NCI-H345 treated with DMSO at 0.1 percent for 48 hours (cell line): Measurements from ENCODE around the gene CIAO2B.
"Not testable (repeated sequence)": the region's sequence is repeated elsewhere in the genome, so short reads cannot be mapped to it uniquely, and the experiment has no call there.

Experiments used
- DNase-seq: peaks from one replicate; lab custom pipeline; 2025; ENCODE audit not compliant: unreplicated experiment; lab: John Stamatoyannopoulos, UW

Gene CIAO2B

DNA sequence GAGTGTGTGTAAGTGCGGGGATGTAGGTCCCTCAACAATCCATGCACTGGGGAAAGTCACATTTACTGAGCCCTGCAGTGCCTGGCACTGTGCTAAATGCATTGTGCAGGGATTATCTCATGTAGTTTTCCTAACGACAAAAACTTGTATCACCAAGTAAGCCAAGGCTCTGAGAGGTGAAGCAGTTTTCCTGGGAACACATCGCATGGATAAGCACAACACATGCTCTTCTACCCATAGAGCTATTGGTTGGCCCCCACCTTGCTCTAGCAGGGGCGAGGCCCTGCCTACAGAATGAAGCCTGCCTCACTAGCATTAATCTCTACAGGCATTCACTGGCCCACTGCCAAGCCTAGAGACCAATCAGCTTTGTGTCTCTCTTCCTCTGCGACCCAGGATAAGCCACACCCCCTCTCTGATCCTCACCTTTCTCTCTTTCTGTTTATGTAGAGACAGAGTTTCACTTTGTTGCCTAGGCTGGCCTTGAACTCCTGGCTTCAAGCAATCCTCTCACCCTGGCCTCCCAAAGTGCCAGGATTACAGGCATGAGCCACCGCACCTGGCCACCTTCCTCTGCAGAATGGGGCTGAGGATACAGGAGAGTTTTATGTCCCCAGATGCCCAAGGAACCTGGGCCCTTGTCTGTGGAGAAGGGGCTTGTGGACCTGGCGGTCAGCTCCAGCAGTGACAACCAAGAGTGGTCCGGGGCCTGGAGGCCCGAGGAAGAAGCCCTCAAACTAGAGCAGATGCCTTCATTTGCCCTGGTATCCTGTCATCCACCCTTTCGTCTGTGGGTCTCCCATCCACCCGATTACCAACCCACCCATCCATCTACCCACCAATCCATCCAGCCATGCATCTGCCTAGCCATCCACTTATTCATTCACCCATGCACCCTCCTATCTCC is 28.3 kb downstream of the CIAO2B start:
- DNase-seq = no peak

DNA sequence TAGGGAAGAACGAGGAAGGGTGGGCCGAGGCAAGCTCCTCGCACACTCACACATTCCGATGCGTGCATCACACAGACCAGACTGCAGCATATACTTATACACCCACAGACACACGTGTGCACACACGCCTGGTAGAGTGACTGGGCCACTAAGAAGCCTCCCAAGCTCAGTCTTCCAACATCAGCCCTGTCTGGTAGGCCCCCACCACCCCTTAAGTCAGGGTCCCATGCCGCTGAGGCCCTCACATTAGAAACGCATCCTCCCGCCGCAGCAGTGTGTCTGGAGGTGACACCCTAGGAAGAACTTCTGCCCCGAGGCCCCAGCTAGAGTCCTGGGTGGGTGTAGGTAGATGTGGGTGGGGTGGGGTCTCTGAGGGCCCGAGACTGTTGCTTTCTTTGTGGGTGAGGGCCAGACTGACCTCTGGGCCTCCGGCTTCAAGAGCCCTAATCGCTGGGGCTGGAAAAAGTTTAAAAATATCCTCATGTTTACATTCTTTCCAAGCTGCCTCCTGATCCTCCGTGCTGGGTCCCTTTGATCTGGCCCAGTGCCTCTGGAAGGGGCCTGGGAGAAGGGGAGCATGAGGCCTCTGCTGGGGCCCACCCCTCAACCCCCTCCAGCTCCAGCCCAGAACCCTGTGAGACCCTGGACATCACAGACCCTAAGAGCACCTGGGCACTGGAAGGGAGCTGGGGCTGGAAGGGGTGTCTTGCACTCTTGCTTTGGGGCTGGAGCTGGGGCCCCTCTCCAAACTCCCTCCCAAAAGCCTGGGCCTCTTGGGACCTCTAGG is 29.2 kb downstream of the CIAO2B start:
- no peak for DNase-seq

DNA sequence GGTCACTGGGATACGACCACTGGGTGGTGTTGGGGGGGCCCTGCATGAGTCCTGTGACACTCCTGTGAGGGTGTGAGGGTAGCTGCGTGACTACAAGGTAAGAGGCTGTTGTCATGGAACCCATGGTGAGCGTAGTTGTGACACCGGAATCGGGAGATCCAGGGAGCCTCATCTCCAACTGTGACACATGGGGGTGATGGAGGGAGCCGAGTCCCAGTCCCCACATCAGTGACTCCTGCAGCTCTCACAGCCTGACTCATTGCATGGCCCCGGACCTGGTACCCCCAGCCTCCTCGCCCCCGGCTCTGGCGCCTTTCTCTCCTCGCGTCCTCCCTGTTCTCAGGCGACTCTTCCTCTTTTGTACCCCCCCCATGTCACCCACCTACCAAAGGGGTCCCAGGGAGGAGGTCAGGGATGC is 29.8 kb downstream of the CIAO2B start:
- no peak for DNase-seq

DNA sequence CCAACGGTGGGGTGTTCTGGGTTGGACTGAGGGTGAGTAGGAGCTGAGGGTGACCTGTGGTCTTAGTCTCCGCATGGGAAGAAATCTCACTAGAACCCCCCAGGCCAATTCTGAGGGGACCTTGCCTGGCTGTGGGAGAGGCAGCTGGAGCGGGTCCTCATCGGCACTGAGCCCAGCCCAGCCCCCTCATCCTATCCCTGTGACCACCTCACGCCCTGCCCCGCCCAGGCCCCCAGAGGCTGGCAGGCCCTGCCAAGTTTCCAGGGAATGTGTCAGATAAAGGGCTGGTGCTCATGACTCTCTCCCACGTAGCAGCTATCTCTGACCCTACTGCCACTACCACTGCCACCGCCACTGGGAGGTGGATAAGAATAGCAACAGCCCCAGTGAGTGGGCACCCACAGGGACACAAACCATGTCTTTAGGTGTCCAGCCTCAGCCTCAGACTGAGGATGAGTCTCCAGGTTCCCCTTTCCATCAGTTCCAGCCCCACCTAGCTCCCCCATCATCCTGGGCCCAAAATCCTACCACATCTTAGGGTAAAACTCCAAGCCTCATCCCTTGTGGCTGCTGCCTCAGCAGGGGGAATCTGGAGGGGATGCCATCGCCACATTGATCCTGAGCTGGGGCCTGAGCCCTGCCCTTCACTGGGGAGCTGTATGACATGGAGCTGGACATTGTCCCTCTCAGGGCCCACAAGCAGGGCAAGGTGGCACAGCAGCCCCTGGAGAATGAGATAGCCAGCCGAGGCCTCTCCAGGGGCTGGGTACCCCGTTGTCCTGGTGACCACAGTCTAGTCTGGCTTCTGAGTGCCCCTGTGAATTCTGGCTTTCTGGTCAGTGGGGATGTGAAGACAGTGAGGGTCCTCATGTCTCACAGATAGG is 30.4 kb downstream of the CIAO2B start:
- no peak for DNase-seq

DNA sequence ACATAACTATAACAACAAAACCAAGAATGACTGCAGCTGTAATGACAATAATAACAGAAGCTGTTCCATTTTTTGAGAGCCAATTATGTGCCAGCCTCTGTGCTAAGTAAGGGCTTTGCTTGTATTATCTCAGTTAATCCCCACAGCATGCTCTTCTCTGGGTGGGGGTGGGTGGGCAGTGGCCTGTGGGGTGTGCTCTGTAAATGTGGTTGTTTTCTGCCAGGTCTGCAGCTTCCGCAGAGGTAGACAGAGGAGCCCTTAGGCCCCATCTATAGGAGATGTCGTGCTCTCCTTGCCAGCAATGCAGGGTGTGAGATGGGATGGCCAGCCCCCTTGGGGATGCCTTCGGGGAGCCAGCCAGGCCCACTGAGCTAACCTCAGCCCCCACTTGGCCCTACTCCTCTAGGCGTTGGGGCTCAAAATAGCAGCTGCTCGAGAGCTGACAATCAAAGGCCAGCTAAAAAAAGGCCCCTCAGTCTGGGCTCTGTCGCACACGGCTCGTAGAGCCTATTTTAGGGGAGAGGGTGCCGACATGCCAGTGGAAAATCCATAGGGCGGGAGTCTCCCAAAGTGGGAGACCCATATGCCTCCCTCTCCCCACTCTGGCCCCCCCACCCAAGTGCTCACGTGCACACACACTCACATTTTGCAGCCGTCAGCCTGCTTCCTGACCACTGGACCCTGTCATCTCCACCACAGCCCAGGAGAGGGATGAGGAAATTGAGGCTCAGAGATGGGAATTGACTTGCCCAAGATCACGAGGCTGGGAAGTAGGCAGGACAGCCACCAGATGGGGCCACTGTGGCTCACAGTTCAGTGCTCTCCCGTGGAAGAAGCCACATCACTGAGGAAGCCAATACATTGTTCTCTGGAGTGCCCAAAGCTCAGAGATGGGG is 31.3 kb downstream of the CIAO2B start:
- DNase-seq = no peak

DNA sequence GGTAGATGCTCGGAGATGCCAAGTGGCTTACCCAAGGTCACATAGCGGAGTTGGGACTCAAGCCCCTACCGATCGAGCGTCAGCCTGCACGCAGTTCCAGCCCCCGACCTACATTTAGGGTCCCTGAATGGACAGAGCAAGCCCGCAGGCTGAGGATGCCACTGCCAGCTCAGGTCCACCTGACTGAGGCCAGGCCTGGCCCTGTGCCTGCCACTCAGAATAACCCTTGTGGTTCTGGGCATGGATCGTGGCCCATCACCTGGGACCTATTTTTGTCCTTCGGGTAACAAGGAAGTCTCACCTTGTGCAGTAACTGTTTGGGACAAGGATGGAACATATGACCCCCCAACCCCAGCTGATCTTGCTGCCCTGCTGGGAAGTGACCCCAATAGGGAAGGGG is 32.6 kb downstream of the CIAO2B start:
- DNase-seq = no peak

DNA sequence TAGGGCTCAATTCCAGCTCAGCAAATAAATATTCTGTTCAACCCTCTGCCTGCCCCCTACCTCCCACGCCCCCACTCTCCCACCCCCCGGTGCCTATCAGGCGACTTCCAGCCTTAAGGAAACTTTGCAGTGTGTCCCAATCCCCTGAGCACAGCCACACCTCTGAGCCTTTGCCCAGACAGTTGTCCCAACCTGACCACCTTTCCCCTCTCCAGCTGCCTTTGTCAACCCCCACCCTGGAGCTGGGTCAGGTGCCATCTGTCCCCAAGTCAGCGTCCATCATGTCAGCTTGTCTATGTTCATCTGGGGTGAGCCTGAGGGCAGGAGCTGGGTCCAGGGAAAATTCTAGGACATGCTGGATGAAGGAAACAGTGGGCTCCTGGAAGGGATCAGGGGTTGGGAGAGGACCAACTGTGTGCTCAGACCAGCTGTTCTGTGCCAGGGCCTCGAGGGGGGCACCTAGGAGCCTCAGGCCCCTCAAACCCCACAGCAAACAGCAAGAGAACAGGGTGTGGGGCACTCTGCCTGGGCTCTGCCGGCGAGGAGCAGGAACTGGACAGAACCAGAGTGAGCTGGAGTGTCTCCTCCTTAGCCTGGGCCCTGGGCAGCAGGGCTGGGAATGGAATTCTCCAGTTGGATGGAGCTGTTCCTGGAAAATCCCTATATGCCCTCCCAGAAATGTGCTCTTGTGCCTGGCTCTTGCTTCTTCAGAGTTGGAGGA is 33.3 kb downstream of the CIAO2B start:
- no peak for DNase-seq

DNA sequence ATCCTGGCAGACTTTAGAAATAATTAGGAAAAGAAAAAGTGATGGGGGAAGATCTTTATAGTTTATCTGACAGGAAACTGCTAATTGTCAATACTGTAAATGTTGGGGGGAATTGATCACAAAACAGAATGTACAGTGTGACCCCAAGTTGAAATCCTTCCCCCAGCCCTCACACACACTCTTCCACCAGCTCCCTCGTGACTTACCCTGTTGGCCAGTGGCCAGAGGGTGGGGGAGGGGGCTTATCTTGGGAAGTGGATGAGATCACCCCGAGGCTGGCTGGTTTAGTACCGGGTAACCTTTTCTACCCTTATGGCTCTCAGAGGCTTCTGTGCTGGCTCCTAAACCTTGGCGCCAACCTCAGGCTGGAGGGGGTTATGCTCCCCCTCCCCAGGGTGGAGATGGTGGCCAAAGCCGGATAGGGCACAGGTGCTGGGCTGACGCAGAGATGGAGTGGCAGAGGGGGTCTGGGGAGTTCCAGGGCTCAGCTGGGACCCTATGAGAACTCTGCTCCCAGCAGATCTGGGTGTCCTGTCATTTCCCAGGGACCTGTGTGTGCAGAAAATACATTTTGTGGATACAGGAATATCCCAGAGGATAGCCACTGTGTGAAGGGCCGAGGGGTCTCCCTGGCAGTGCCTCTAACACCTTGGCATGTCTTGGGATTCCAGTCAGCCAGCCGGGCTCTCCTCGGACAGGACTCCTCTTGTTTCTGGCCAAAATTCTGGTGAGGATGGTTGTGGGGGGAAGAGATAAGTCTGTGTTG is 34.1 kb downstream of the CIAO2B start:
- no peak for DNase-seq

DNA sequence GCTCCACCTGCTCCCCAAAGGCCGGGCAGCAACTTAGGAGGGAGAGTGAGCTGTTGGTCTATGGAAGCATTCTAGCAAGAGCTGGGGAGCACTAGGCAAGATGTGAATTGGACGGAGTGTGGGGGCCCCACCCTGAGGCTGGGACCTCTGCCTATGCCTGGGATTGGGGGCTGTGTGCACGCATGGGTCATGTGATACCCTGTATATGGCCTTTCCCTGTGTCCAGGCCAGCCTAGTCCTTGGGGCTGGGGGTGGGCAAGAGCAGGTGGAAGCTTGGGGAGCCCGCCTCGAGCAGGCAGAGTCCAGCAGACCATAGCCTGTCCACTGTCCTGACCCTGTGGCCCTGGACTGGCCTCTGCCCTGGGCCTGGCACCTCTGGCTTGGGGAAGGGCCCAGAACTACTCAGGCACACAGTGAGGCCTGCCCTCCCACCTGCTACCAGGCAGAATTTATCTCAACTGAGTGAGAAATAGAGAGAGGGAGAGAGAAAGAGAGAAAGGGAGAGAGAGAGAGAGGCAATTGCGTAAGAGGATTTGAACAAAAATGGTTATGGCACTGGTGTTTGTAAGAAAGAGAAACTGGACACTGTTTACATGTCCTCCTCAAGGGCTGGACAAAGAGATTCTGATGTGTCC is 34.8 kb downstream of the CIAO2B start:
- no peak for DNase-seq

DNA sequence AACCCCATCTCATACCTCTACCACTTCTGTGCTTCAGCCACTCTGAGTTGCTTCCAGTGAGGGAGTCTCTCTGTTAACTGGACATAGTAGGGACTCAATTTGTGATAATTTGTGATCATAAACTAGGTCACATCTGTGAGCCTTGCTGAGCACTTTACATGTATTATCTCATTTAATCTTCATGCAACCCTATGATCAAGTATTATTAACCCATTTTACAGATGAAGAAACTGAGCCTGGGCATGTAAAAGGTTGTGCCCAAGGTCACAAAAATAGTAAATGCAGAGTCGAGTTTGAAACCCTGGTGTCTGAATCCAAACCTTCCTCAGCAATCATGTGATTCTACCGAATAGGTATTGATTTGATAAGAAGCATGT is 35.3 kb downstream of the CIAO2B start:
- DNase-seq = no peak

DNA sequence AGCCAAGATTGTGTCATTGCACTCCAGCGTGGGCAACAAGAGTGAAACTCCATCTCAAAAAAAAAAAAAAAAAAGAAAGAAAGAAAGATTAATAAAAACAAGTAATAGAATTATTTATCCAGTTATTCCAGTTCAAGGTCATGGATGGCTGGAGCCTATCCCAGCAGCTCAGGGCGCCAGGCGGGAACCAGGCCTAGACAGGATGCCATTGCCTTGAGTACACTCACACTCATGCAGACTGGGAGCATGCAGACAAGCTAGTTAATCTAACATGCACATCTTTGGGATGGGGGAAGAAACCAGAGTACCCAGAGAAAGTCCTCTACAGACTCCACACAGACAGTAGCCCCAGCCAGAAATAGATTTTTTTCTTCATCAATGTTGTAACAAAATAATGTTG is 36.0 kb downstream of the CIAO2B start:
- no peak for DNase-seq

DNA sequence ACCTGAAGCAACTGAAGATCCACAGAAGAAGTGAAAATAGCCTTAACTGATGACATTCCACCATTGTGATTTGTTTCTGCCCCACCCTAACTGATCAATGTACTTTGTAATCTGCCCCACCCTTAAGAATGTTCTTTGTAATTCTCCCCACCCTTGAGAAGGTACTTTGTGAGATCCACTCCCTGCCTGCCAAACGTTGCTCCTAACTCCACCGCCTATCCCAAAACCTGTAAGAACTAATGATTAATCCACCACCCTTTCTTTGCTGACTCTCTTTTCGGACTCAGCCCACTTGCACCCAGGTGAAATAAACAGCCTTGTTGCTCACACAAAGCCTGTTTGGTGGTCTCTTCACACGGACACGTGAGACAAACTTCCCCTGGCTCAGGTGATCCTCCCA is 37.5 kb downstream of the CIAO2B start:
- not testable (repeated sequence) for DNase-seq

DNA sequence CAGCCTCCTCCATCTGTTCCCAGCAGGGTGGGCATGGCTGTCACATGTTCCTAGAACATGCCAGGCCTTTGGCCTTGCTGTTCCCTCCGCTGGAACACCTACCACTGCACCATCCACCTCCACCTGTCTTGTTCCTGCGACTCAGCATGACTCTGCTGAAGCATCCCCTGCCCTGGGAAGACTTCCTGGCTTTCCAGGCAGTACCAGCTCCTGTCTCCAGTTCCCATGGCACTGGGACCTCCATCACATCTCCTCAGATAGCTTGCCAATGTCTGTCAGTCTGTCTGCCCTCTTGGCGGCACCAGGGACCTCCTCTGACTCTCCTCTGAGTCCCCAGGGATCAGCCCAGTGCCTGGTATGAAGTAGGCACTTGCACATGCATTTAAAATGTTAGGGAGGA is 38.2 kb downstream of the CIAO2B start:
- no peak for DNase-seq

DNA sequence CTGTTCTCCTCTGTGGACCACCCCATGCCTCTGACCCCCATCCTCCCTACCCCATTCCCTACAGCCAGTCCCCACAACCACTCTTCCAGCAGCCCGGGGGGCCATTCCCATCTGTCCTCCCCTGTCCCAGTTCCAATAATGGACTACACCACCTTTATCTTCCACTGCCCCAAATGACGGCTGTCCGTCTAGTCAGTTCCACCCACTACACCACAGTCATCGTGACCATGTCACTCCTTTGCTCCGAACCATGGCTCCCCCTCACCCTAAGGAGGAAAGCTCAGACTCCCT is 38.6 kb downstream of the CIAO2B start:
- no peak for DNase-seq

DNA sequence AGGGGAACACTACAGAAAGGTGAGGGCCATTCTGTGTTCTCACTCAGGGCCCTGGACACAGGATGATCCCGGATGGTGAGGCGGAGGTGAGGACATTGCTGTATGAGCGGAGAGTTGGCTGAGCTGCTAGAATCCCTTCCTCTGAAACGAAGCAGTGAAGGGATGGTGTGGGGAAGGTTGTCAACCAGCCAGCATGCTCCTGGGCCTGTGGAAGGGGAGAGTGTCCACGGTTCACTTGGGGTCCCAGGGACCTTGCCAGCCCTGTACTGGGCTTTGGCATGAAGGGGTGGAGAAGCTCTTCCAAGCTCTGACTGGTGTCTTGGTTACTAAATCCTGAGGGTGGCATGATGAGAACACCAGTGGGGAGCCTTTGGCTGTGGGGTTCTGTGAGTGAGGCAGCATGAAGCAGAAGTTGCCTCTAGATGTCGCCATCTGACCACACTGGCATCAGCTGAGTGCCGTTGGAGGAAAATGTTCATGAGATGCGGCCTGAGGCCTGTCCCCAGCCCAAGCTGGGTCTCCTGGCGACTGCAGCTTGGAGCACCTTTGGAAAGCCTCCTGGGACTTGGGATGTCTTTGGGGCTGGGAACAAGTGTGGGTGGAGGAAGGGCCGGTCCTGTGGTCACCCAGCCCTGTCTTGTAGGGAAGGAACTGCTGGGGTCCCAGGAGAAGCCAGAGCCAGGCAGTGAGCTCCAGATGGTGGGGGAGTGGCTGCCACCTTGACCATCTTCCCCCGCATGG is 39.1 kb downstream of the CIAO2B start:
- DNase-seq = no peak

DNA sequence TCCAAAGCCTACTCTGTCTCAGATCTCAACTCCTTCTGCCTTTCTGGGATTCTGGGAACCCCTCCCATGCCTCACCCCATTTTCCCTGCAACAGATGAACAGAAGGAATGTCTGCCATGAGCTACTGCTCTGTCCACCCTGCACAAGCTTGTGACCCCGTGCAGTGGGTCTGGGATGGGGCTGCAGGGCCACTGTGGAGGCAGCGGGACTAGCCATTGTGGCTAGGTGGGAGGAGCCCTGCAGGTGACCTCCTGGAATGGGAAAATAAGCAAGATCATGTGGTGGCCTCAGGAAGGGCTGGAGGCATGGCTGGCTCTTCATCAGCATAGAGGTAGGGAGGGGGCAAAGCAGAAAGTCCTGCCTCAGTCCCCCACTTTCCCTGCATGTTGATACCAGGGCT is 40.1 kb downstream of the CIAO2B start:
- DNase-seq = no peak

DNA sequence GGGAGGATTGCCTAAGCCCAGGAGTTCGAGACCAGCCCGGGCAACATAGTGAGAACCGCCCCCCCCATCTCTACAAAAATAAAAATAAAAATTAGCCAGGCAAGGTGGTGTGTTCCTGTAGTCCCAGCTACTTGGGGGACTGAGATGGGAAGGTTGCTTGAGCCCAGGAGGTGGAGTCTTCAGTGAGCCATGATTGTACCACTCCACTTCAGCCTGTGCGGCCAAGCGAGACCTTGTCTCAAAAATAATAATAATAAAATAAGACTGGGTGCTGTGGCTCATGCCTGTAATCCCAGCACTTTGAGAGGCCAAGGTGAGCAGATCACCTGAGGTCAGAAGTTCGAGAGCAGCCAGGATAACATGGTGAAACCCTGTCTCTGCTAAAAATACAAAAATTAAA is 42.4 kb downstream of the CIAO2B start:
- DNase-seq = no peak

DNA sequence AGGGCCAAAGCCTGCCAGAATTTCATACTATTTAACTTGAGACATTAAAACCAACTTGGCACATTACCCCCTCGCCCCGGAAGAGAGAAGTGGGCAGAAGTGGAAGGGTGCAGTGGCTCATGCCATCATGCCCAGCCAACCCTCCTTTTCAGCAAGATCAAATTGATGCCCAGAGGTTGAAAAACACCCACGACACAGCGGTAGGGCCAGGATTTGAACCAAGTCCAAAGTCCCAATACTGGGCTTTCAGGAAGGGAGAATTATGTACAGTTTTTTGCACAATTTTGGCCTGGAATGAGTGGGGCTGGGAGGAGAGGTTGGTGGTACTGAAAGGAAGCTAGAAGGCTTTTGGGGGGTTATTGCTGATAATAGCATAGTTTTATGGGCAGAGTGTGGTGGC is 42.8 kb downstream of the CIAO2B start:
- DNase-seq = no peak
